Effector memory CD4-positive, alpha-beta T cell (primary cell): ENCODE measurements around the gene AGAP1.

ENCODE experiments used
- DNase-seq, 3 donors: peaks; one replicate each; pipeline ENCODE4 v3.0.0-alpha.2; 2020
- H3K27ac ChIP-seq: 2 replicates; pipeline ENCODE4 v1.7.0; 2013; ENCODE audit warnings: mild to moderate bottlenecking, low read length, moderate library complexity; ENCODE audit not compliant: insufficient read depth, poor library complexity, severe bottlenecking
- H3K27me3 ChIP-seq: replicated peaks from 2 replicates; pipeline ENCODE4 v1.7.0; 2013; ENCODE audit warnings: mild to moderate bottlenecking, low read length; ENCODE audit not compliant: insufficient read depth, control insufficient read depth, poor library complexity, severe bottlenecking
- H3K36me3 ChIP-seq: 2 replicates; pipeline ENCODE4 v1.7.0; 2013; ENCODE audit warnings: mild to moderate bottlenecking, low read length, moderate library complexity; ENCODE audit not compliant: control insufficient read depth, insufficient read depth
- H3K4me1 ChIP-seq: 2 replicates; pipeline ENCODE4 v1.7.0; 2013; ENCODE audit warnings: low read length, mild to moderate bottlenecking; ENCODE audit not compliant: control insufficient read depth, insufficient read depth, poor library complexity, severe bottlenecking
- H3K4me3 ChIP-seq: 2 replicates; pipeline ENCODE4 v1.7.0; 2013; ENCODE audit warnings: low read length, low read depth, mild to moderate bottlenecking; ENCODE audit not compliant: insufficient read depth, poor library complexity, severe bottlenecking
- H3K9me3 ChIP-seq: 2 replicates; pipeline ENCODE4 v1.7.0; 2013; ENCODE audit warnings: mild to moderate bottlenecking, low read length, moderate library complexity; ENCODE audit not compliant: control insufficient read depth

AGAP1 gene

GRCh38 chr2:236040600-236041328 is 546.9 kb downstream of the AGAP1 start:
- no peak overlapping the region for H3K27ac ChIP-seq
- H3K9me3 ChIP-seq: no peaks in the 10 kb centered on the region
- H3K27me3 ChIP-seq: no peaks in the 10 kb centered on the region
- no peaks in the 10 kb centered on the region for H3K36me3 ChIP-seq
- H3K4me1 ChIP-seq: no peaks in the 10 kb centered on the region
- DNase-seq: no peak
- no peak overlapping the region for H3K4me3 ChIP-seq

- no peak for DNase-seq
- H3K4me3 ChIP-seq: no peak overlapping the region
- H3K9me3 ChIP-seq: no peaks in the 10 kb centered on the region
- H3K36me3 ChIP-seq: no peaks in the 10 kb centered on the region
- H3K4me1 ChIP-seq: no peaks in the 10 kb centered on the region
- no peaks in the 10 kb centered on the region for H3K27me3 ChIP-seq
- H3K27ac ChIP-seq: no peak overlapping the region
Observed at GRCh38 chr2:236041616-236042015, 547.8 kb downstream of the AGAP1 start.

GRCh38 chr2:236042087-236042486 is 548.2 kb downstream of the AGAP1 start:
- Histone ChIP-seq H3K36me3 (no peaks in the 10 kb centered on the region), H3K9me3 (no peaks in the 10 kb centered on the region), H3K27me3 (no peaks in the 10 kb centered on the region), H3K27ac (no peak overlapping the region), H3K4me1 (no peaks in the 10 kb centered on the region), H3K4me3 (no peak overlapping the region)
- no peak for DNase-seq

- Histone ChIP-seq H3K4me1 (no peaks in the 10 kb centered on the region), H3K36me3 (no peaks in the 10 kb centered on the region), H3K4me3 (no peak overlapping the region), H3K27me3 (no peaks in the 10 kb centered on the region), H3K27ac (no peak overlapping the region), H3K9me3 (no peaks in the 10 kb centered on the region)
- DNase-seq: no peak
Observed at GRCh38 chr2:236044191-236044590, 550.3 kb downstream of the AGAP1 start.

- H3K4me3 ChIP-seq: no peak overlapping the region
- no peaks in the 10 kb centered on the region for H3K4me1 ChIP-seq
- H3K36me3 ChIP-seq: no peaks in the 10 kb centered on the region
- no peaks in the 10 kb centered on the region for H3K9me3 ChIP-seq
- no peak overlapping the region for H3K27ac ChIP-seq
- no peaks in the 10 kb centered on the region for H3K27me3 ChIP-seq
- no peak for DNase-seq
Observed at GRCh38 chr2:236045251-236046235, 551.7 kb downstream of the AGAP1 start.

GRCh38 chr2:236046715-236047114 is 552.9 kb downstream of the AGAP1 start:
- no peak overlapping the region for H3K4me3 ChIP-seq
- no peaks in the 10 kb centered on the region for H3K4me1 ChIP-seq
- no peak overlapping the region for H3K27ac ChIP-seq
- no peaks in the 10 kb centered on the region for H3K27me3 ChIP-seq
- H3K9me3 ChIP-seq: no peaks in the 10 kb centered on the region
- DNase-seq: no peak
- no peaks in the 10 kb centered on the region for H3K36me3 ChIP-seq

- Histone ChIP-seq H3K9me3 (no peaks in the 10 kb centered on the region), H3K27me3 (no peaks in the 10 kb centered on the region), H3K4me3 (no peak overlapping the region), H3K4me1 (no peaks in the 10 kb centered on the region), H3K36me3 (no peaks in the 10 kb centered on the region), H3K27ac (no peak overlapping the region)
- no peak for DNase-seq
Observed at GRCh38 chr2:236047176-236047575, 553.3 kb downstream of the AGAP1 start.

GRCh38 chr2:236047886-236048540 is 554.2 kb downstream of the AGAP1 start:
- DNase-seq: no peak
- Histone ChIP-seq H3K4me3 (no peak overlapping the region), H3K36me3 (no peaks in the 10 kb centered on the region), H3K9me3 (no peaks in the 10 kb centered on the region), H3K27ac (no peak overlapping the region), H3K4me1 (no peaks in the 10 kb centered on the region), H3K27me3 (no peaks in the 10 kb centered on the region)

- Histone ChIP-seq H3K4me3 (peak overlapping the region; percentile 13), H3K27me3 (no peaks in the 10 kb centered on the region), H3K9me3 (no peaks in the 10 kb centered on the region), H3K36me3 (no peaks in the 10 kb centered on the region), H3K27ac (no peak overlapping the region), H3K4me1 (no peaks in the 10 kb centered on the region)
- DNase-seq: no peak
Observed at GRCh38 chr2:236049981-236050380, 556.1 kb downstream of the AGAP1 start.
